ENCODE results near the gene CDKN2B.
"Not testable (repeated sequence)": the region's sequence is repeated elsewhere in the genome, so short reads cannot be mapped to it uniquely, and the experiment has no call there.

The CDKN2B gene

DNA sequence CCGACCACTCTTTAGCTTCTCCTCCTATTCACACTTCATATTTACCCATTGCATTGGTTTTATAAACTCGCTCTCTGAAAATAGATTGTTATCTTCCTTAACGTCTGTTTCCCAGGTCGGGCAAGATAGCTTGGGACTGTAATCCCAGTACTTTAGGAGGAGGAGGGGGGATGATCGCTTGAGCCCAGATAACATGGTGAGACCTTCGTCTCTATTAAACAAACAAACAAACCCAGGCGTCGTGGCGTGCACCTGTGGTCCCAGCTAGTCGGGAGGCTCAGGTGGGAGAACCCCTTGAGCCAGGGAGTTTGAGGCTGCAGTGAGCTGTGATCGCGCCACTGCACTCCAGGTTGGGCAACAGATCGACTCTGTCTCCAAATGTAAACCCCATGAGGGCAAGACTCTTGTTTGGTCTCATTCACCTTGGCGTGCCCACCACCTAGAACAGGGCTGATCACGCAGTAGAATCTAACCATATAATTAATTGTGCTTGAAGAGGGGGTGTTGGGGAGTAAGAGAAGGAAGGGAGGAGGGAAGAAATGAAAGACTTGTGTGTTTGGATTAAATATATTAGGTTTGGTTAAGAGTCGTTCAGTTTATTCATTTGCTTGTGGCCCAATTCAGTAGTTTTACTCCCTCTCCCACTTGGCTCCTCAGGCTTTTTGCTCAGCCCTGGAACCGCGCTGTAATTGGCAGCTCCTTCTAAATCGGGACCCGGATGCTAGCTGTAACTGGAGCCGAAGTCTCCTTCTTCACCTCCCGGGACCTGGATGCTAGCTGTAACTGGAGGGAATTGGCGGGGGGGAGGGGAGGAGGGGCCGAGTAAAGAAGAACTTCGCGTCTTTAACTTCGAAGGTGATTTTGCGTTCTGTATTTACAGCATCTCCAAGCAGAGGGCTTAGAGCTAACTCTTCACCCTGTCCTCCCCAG is 39.8 kb downstream of the CDKN2B start:
- no peaks in the 10 kb centered on the region for H3K9me3 ChIP-seq (ENCODE audit: control insufficient read depth, insufficient read depth, low read length)
- no peak overlapping the region for H3K27ac ChIP-seq (ENCODE audit: low read length)
- WGBS (ENCODE audit: insufficient coverage, insufficient read length), result 100% methylated on average over 1 of the region's 28 CpGs
- peaks cover 82% of the 10 kb centered on the region for H3K27me3 ChIP-seq (ENCODE audit: control insufficient read depth, insufficient read depth, low read length)
- peaks cover 5% of the 10 kb centered on the region; the same call in 1 of the 2 replicates for H3K4me1 ChIP-seq (ENCODE audit: control insufficient read depth, insufficient read depth, low read length)
- no peaks in the 10 kb centered on the region for H3K36me3 ChIP-seq (ENCODE audit: control insufficient read depth, insufficient read depth, low read length)
- no peak overlapping the region for H3K4me3 ChIP-seq (ENCODE audit: low read length)
- DNase-seq (ENCODE audit: low read depth, low spot score), result no peak

DNA sequence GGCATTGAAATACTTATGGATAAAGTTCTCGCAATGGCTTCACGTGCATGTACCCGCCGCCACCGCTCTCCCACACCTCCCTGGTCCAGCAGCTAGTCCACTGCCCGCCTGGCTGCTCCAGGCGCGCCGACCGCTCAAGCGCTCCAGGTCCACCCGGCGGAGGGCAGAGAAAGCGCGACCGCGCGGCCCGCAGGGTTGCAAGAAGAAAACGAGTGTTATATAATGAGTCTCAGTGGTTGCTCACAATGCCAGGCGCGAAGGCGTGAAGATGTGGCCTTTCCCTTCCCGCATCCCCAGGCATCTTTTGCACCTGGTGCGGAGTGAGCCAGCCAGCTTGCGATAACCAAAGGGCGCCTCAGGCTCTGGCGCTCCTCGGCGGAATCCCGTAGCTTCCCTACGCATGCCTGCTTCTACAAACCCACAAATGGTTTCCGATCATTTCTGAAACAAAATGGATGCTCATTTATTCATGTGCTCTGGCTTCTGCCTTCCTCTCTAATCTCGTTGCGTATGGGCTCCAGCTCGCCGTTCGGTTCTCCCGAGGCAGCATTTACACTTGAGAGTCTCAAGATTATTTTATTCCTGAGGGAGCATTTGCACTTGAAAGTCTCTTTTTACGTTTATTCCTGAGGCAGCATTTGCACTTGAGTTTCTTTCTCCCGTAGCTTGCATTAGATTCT is 40.6 kb downstream of the CDKN2B start:
- H3K27me3 ChIP-seq (ENCODE audit: control insufficient read depth, insufficient read depth, low read length), result peaks cover 81% of the 10 kb centered on the region
- no peak for DNase-seq (ENCODE audit: low read depth, low spot score)
- H3K9me3 ChIP-seq (ENCODE audit: control insufficient read depth, insufficient read depth, low read length), result no peaks in the 10 kb centered on the region
- H3K4me3 ChIP-seq (ENCODE audit: low read length), result no peak overlapping the region
- no peak overlapping the region for H3K27ac ChIP-seq (ENCODE audit: low read length)
- no peaks in the 10 kb centered on the region for H3K36me3 ChIP-seq (ENCODE audit: control insufficient read depth, insufficient read depth, low read length)
- H3K4me1 ChIP-seq (ENCODE audit: control insufficient read depth, insufficient read depth, low read length), result peaks cover 5% of the 10 kb centered on the region; the same call in 1 of the 2 replicates
- no CpG with 5 or more reads among the region's 41 CpGs for WGBS (ENCODE audit: insufficient coverage, insufficient read length)

DNA sequence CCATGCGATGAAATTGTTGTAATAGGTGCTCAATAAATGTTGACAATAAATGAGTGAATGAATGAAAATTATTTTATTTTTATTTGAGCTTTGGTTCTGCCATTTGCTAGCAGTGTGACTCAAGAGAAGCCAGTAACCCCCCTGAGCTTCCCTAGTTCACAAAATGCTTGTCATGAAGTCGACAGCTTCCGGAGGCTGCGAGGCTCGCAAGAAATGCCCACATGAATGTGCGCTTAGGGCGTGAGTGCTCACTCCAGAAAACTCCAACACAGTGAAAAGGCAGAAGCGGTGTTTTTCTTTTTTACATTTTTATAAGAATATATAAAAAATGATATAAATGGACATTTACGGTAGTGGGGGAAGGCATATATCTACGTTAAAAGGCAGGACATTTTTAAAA is 41.4 kb downstream of the CDKN2B start:
- Histone ChIP-seq H3K9me3 (ENCODE audit: control insufficient read depth, insufficient read depth, low read length) (no peaks in the 10 kb centered on the region), H3K27ac (ENCODE audit: low read length) (no peak overlapping the region), H3K4me3 (ENCODE audit: low read length) (no peak overlapping the region), H3K4me1 (ENCODE audit: control insufficient read depth, insufficient read depth, low read length) (peaks cover 5% of the 10 kb centered on the region; the same call in 1 of the 2 replicates), H3K27me3 (ENCODE audit: control insufficient read depth, insufficient read depth, low read length) (peaks cover 79% of the 10 kb centered on the region), H3K36me3 (ENCODE audit: control insufficient read depth, insufficient read depth, low read length) (no peaks in the 10 kb centered on the region)
- no peak for DNase-seq (ENCODE audit: low read depth, low spot score)
- no CpG with 5 or more reads among the region's 10 CpGs for WGBS (ENCODE audit: insufficient coverage, insufficient read length)

DNA sequence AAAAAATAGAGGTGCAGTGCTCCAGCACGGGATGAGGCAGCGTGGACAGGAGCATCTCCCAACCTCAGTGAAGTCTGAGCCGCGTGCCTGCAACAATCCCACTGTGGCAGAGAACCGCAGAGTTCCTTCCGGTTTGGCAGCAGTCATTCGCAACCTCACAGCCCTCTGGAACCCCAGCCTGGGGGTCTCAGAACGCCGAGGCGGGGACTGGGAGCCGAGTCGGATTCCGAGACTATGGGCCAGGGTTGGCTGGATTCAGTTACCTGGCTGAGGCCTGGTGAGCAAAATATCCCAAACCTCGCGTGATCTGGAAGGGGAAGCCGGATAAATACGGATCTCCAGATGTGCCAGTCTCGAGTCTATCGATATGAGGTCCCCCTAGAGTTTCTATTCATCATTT is 41.9 kb downstream of the CDKN2B start:
- Histone ChIP-seq H3K4me3 (ENCODE audit: low read length) (no peak overlapping the region), H3K27me3 (ENCODE audit: control insufficient read depth, insufficient read depth, low read length) (peaks cover 75% of the 10 kb centered on the region), H3K36me3 (ENCODE audit: control insufficient read depth, insufficient read depth, low read length) (no peaks in the 10 kb centered on the region), H3K27ac (ENCODE audit: low read length) (no peak overlapping the region), H3K9me3 (ENCODE audit: control insufficient read depth, insufficient read depth, low read length) (no peaks in the 10 kb centered on the region), H3K4me1 (ENCODE audit: control insufficient read depth, insufficient read depth, low read length) (peaks cover 5% of the 10 kb centered on the region; the same call in 1 of the 2 replicates)
- no peak for DNase-seq (ENCODE audit: low read depth, low spot score)
- no CpG with 5 or more reads among the region's 19 CpGs for WGBS (ENCODE audit: insufficient coverage, insufficient read length)

DNA sequence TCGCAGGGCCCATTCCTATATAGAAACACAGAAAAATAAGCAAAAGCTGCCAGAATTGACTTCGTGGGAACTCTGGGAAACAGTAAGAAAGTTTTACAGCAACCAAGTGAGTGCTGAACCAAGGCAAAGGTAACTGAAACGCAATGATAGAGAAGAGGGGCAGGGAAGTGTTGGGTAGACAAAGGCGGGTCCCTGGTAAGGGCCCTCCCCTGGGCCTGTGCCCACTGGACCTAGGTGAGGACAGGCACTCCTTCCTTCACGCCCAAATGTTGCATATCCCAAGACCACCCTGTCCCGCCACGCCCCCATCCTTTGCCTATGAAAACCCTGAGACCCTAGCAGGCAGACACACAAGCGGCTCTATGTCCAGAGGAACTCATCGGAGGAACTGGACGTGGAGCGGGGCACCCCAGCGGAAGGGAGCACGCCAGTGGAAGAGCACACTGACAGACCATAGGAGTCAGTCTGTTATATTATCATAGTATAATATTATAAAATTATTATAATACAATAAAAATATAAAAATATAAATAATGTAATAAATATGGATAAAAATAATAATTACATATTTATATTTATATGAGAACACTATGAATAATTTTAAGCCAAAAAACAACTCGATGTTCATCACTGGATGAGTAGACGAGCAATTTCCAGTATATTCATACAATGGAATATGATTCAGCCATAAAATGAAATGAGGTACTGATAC is 42.8 kb downstream of the CDKN2B start:
- Histone ChIP-seq H3K9me3 (ENCODE audit: control insufficient read depth, insufficient read depth, low read length) (no peaks in the 10 kb centered on the region), H3K27me3 (ENCODE audit: control insufficient read depth, insufficient read depth, low read length) (peaks cover 70% of the 10 kb centered on the region), H3K4me1 (ENCODE audit: control insufficient read depth, insufficient read depth, low read length) (peaks cover 5% of the 10 kb centered on the region; the same call in 1 of the 2 replicates), H3K27ac (ENCODE audit: low read length) (no peak overlapping the region), H3K4me3 (ENCODE audit: low read length) (no peak overlapping the region), H3K36me3 (ENCODE audit: control insufficient read depth, insufficient read depth, low read length) (no peaks in the 10 kb centered on the region)
- DNase-seq (ENCODE audit: low read depth, low spot score), result no peak
- no CpG with 5 or more reads among the region's 15 CpGs for WGBS (ENCODE audit: insufficient coverage, insufficient read length)

DNA sequence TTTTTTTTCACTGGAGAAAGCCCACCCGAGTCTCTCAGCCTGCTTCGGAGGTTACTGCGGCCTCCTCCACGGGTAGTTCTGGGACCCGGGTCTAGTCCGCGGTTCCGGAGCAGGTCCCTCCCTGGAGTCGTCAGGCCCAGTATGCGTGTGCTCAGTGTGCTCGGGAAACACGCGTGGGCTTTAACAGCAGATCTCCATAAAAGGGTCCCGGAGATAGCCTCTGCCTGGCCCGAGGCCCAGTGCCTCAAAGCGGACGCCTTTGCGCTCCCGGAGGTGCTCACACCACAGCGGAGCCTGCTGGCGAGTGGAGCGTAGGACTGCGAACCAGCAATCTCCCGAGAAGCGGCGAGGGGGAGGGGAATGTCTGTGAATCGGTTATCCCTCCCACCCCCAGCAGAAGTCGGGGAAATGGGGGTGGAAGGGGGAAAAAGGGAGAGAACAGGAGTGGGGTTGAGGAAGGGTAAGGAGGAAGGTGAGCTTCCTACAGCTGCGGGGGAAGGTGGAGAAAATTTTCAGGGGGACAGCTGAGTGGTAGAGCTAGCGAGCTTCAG is 43.6 kb downstream of the CDKN2B start:
- H3K4me1 ChIP-seq (ENCODE audit: control insufficient read depth, insufficient read depth, low read length), result peaks cover 3% of the 10 kb centered on the region; the same call in 1 of the 2 replicates
- peaks cover 62% of the 10 kb centered on the region for H3K27me3 ChIP-seq (ENCODE audit: control insufficient read depth, insufficient read depth, low read length)
- no peak overlapping the region; the same call in 1 of the 2 replicates for H3K4me3 ChIP-seq (ENCODE audit: low read length)

DNA sequence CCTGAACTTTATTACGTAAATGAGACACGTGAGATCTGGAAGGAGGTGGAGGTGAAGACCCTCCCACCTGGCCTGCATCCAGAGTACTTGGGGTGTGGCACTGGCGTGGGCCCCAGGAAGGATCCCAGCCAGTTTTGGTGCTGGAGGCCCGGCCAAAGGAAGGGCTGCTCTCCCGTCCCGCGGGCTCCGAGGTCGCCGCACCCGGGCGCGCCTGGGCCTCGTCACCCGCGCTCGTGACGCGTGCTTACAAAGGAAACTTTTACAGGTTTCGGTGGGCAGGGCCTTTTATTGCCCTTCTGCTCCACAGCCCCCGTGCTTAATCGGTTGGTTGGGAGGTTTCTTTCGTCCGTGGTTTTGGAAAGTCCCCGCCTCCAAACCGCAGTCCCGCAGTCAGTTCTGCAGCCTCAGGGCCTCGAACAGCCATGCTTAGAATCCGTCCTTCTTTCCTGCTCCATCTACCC is 44.1 kb downstream of the CDKN2B start:
- H3K27ac ChIP-seq (ENCODE audit: low read length), result no peak overlapping the region
- no CpG with 5 or more reads among the region's 29 CpGs for WGBS (ENCODE audit: insufficient coverage, insufficient read length)
- no peaks in the 10 kb centered on the region for H3K9me3 ChIP-seq (ENCODE audit: control insufficient read depth, insufficient read depth, low read length)
- no peaks in the 10 kb centered on the region for H3K36me3 ChIP-seq (ENCODE audit: control insufficient read depth, insufficient read depth, low read length)
- peaks cover 3% of the 10 kb centered on the region; the same call in 1 of the 2 replicates for H3K4me1 ChIP-seq (ENCODE audit: control insufficient read depth, insufficient read depth, low read length)
- no peak overlapping the region; the same call in 1 of the 2 replicates for H3K4me3 ChIP-seq (ENCODE audit: low read length)
- DNase-seq (ENCODE audit: low read depth, low spot score), result no peak
- peaks cover 57% of the 10 kb centered on the region for H3K27me3 ChIP-seq (ENCODE audit: control insufficient read depth, insufficient read depth, low read length)

More for the DNA sequence above, 43.6 kb downstream of the CDKN2B start:
- DNase-seq (ENCODE audit: low read depth, low spot score), result no peak
- Histone ChIP-seq H3K9me3 (ENCODE audit: control insufficient read depth, insufficient read depth, low read length) (no peaks in the 10 kb centered on the region), H3K27ac (ENCODE audit: low read length) (no peak overlapping the region), H3K36me3 (ENCODE audit: control insufficient read depth, insufficient read depth, low read length) (no peaks in the 10 kb centered on the region)
- WGBS (ENCODE audit: insufficient coverage, insufficient read length), result no CpG with 5 or more reads among the region's 30 CpGs

DNA sequence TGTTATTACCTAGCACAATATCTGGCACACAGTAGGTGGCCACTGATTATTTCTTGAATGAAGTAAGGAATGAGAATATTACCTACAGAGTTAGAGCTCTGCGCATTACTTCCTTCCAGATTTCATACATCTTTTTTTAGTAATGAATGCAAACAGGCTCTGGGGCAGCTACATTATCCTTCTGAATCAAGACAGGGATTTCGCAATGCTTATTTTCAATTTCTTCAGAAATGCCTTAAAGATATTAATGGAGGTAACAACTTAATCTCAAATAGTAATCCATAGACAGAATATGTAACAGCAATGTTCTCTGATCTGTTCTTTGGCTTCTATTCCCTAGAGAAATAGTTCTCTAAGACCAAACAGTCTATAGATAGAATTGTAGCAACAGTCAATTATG is 47.5 kb downstream of the CDKN2B start:
- Histone ChIP-seq H3K4me3 (ENCODE audit: low read length) (no peak overlapping the region), H3K36me3 (ENCODE audit: control insufficient read depth, insufficient read depth, low read length) (no peaks in the 10 kb centered on the region), H3K4me1 (ENCODE audit: control insufficient read depth, insufficient read depth, low read length) (no peaks in the 10 kb centered on the region), H3K27me3 (ENCODE audit: control insufficient read depth, insufficient read depth, low read length) (peaks cover 23% of the 10 kb centered on the region), H3K9me3 (ENCODE audit: control insufficient read depth, insufficient read depth, low read length) (no peaks in the 10 kb centered on the region), H3K27ac (ENCODE audit: low read length) (no peak overlapping the region)
- DNase-seq (ENCODE audit: low read depth, low spot score), result no peak
- WGBS (ENCODE audit: insufficient coverage, insufficient read length), result no CpG with 5 or more reads among the region's 2 CpGs

DNA sequence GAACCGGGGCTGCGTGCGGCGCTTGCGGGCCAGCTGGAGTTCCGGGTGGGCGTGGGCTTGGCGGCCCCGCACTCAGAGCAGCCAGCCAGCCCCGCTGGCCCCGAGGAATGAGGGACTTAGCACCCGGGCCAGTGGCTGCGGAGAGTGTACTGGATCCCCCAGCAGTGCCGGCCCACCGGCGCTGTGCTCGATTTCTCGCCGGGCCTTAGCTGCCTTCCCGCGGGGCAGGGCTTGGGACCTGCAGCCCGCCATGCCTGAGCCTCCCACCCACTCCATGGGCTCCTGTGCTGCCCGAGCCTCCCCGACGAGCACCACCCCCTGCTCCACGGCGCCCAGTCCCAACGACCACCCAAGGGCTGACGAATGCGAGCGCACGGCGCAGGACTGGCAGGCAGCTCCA is 49.8 kb downstream of the CDKN2B start:
- not testable (repeated sequence) for H3K9me3 ChIP-seq (ENCODE audit: control insufficient read depth, insufficient read depth, low read length); H3K27me3 ChIP-seq (ENCODE audit: control insufficient read depth, insufficient read depth, low read length); H3K36me3 ChIP-seq (ENCODE audit: control insufficient read depth, insufficient read depth, low read length); DNase-seq (ENCODE audit: low read depth, low spot score); H3K4me1 ChIP-seq (ENCODE audit: control insufficient read depth, insufficient read depth, low read length); H3K4me3 ChIP-seq (ENCODE audit: low read length); H3K27ac ChIP-seq (ENCODE audit: low read length)
- WGBS (ENCODE audit: insufficient coverage, insufficient read length), result no CpG with 5 or more reads among the region's 33 CpGs

DNA sequence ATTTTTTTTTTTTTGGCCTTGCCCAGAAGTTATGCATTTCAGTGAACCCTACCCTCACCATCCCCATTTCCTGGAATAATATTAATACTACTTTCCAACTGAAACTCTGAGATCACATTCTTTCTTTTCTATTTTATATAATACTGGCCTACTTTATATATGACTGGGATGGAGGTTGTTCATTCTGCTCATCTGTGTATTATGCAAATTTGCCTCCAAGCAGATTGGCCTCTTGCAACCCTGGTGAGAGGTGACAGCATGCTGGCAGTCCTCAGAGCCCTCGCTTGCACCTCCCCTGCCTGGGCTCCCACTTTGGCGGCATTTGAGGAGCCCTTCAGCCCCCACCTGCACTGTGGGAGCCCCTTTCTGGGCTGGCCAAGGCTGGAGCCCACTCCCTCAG is 50.3 kb downstream of the CDKN2B start:
- H3K27ac ChIP-seq (ENCODE audit: low read length), result no peak overlapping the region

More for the DNA sequence above, 50.3 kb downstream of the CDKN2B start:
- no CpG with 5 or more reads among the region's 2 CpGs for WGBS (ENCODE audit: insufficient coverage, insufficient read length)
- Histone ChIP-seq H3K27me3 (ENCODE audit: control insufficient read depth, insufficient read depth, low read length) (no peaks in the 10 kb centered on the region), H3K9me3 (ENCODE audit: control insufficient read depth, insufficient read depth, low read length) (no peaks in the 10 kb centered on the region), H3K4me1 (ENCODE audit: control insufficient read depth, insufficient read depth, low read length) (no peaks in the 10 kb centered on the region), H3K36me3 (ENCODE audit: control insufficient read depth, insufficient read depth, low read length) (no peaks in the 10 kb centered on the region), H3K4me3 (ENCODE audit: low read length) (no peak overlapping the region)
- DNase-seq (ENCODE audit: low read depth, low spot score), result no peak

All from iPS DF 6.9 (cell line).